ENCODE measurements around the gene EDNRA. TPM values are rescaled to one million over a fixed set of nuclear protein-coding genes. Genes with fewer than 3 reads are reported as not detected.

Gene EDNRA
- total RNA-seq, 1 experiment from 2014 or later: 0.73 TPM

DNA sequence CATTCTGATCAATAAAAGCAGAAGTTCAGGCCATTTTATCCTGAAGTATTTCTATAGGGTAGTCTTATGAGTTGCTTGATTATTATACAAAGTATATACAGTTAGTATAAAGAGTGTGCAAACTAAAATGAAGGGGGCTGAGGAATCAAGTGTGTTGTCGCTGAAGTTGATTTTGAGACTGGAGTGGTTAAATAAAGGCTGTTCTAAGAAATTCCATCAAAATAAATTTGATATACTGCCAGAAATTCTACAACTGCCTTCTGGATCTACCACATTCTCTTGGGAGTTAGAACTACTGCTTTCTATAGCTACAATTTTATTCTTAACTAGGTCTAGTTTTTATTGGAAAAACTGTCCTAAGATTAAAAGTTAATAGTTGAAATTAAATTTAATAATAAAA is 12.4 kb downstream of the EDNRA start:
- TF ChIP-seq, protein P1, sequence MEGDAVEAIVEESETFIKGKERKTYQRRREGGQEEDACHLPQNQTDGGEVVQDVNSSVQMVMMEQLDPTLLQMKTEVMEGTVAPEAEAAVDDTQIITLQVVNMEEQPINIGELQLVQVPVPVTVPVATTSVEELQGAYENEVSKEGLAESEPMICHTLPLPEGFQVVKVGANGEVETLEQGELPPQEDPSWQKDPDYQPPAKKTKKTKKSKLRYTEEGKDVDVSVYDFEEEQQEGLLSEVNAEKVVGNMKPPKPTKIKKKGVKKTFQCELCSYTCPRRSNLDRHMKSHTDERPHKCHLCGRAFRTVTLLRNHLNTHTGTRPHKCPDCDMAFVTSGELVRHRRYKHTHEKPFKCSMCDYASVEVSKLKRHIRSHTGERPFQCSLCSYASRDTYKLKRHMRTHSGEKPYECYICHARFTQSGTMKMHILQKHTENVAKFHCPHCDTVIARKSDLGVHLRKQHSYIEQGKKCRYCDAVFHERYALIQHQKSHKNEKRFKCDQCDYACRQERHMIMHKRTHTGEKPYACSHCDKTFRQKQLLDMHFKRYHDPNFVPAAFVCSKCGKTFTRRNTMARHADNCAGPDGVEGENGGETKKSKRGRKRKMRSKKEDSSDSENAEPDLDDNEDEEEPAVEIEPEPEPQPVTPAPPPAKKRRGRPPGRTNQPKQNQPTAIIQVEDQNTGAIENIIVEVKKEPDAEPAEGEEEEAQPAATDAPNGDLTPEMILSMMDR (IDR thresholded peaks at IDR 0.05; ENCODE audit: insufficient read depth in 1 of 2, low read depth in 1 of 2, low read length in 1 of 2, severe bottlenecking in 1 of 2, unreplicated experiment in 1 of 2): no peak
- H3K36me3 ChIP-seq (ENCODE audit: control insufficient read depth, insufficient read depth, low read length): no peaks in the 10 kb centered on the region
- no peaks in the 10 kb centered on the region for H3K27me3 ChIP-seq (replicated peaks; ENCODE audit: control insufficient read depth, insufficient read depth, low read length)
- no peak for DNase-seq
- no peaks in the 10 kb centered on the region for H3K4me1 Mint-ChIP-seq (ENCODE audit: low read depth, unreplicated experiment)
- CTCF ChIA-PET: no interaction called here
- no peaks in the 10 kb centered on the region for H3K4me1 ChIP-seq
- no peak overlapping the region for H3K27ac Mint-ChIP-seq (ENCODE audit: unreplicated experiment)
- H3K9me3 Mint-ChIP-seq (ENCODE audit: unreplicated experiment): no peaks in the 10 kb centered on the region
- no TSS peak for BruUV-seq (replicated peaks)
- no peaks in the 10 kb centered on the region for H3K36me3 Mint-ChIP-seq (ENCODE audit: insufficient read depth, unreplicated experiment)
- H3K4me3 ChIP-seq (ENCODE audit: low read depth, low read length): no peak overlapping the region
- intact Hi-C loops (cut with micrococcal nuclease; ENCODE audit: unreplicated experiment): no loop called here
- no peaks in the 10 kb centered on the region for H3K9me3 ChIP-seq
- H3K27me3 Mint-ChIP-seq (ENCODE audit: insufficient read depth, unreplicated experiment): peaks cover 10% of the 10 kb centered on the region
- H3K4me3 Mint-ChIP-seq (ENCODE audit: unreplicated experiment): no peak overlapping the region
- POLR2A ChIA-PET: no interaction called here

DNA sequence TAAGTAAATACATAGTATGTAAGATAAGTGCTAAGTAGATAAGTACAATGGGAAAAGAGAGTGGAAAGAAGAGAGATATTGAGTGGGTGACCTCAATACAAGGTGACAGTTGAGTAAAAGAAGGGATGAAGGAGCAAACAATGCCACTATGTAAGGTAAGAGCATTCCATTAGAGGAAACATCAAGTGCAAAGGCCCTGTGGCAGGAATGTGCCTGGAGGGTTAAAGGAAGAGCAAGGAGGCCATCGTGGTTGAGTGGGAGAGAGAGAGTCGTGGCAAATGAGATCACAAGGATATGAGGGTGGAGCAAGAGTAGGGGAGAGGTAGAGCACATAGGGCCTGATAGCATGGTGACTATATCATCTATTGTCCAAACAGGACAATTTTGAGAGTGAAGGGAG is 13.4 kb downstream of the EDNRA start:
- CTCF ChIA-PET: no interaction called here
- Mint-ChIP-seq H3K4me3 (ENCODE audit: unreplicated experiment) (no peak overlapping the region), H3K36me3 (ENCODE audit: insufficient read depth, unreplicated experiment) (no peaks in the 10 kb centered on the region), H3K4me1 (ENCODE audit: low read depth, unreplicated experiment) (no peaks in the 10 kb centered on the region), H3K27me3 (ENCODE audit: insufficient read depth, unreplicated experiment) (peaks cover 8% of the 10 kb centered on the region), H3K27ac (ENCODE audit: unreplicated experiment) (no peak overlapping the region), H3K9me3 (ENCODE audit: unreplicated experiment) (no peaks in the 10 kb centered on the region)
- DNase-seq: no peak
- H3K27me3 ChIP-seq (replicated peaks; ENCODE audit: control insufficient read depth, insufficient read depth, low read length): no peaks in the 10 kb centered on the region
- no TSS peak for BruUV-seq (replicated peaks)
- no peak overlapping the region for H3K4me3 ChIP-seq (ENCODE audit: low read depth, low read length)
- TF ChIP-seq, protein P1 (IDR thresholded peaks at IDR 0.05; ENCODE audit: insufficient read depth in 1 of 2, low read depth in 1 of 2, low read length in 1 of 2, severe bottlenecking in 1 of 2, unreplicated experiment in 1 of 2): no peak
- POLR2A ChIA-PET: no interaction called here
- no peaks in the 10 kb centered on the region for H3K36me3 ChIP-seq (ENCODE audit: control insufficient read depth, insufficient read depth, low read length)
- H3K4me1 ChIP-seq: no peaks in the 10 kb centered on the region
- intact Hi-C loops (cut with micrococcal nuclease; ENCODE audit: unreplicated experiment): no loop called here
- H3K9me3 ChIP-seq: no peaks in the 10 kb centered on the region

DNA sequence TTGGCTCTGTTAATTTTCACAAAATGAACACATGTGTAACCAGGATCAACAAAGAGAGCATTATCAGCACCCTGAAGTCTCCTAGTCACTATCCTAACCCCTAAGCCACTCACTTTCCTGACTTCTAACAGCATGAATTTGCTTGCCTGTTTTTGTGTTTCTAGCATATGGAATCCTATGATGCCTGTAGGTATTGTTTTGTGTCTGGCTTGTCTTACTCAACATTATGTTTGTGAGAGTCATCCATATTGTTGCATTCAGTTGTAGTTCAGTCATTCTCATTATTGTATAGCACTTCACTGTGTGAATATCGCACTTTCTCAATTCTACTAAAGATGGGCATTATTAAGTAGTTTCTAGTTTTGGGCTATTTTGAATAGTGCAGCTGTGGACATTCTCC is 15.6 kb downstream of the EDNRA start:
- no peaks in the 10 kb centered on the region for H3K4me1 Mint-ChIP-seq (ENCODE audit: low read depth, unreplicated experiment)
- TF ChIP-seq, protein P1 (IDR thresholded peaks at IDR 0.05; ENCODE audit: insufficient read depth in 1 of 2, low read depth in 1 of 2, low read length in 1 of 2, severe bottlenecking in 1 of 2, unreplicated experiment in 1 of 2): no peak
- Histone ChIP-seq H3K27me3 (replicated peaks; ENCODE audit: control insufficient read depth, insufficient read depth, low read length) (no peaks in the 10 kb centered on the region), H3K4me3 (ENCODE audit: low read depth, low read length) (no peak overlapping the region), H3K9me3 (no peaks in the 10 kb centered on the region), H3K4me1 (no peaks in the 10 kb centered on the region), H3K36me3 (ENCODE audit: control insufficient read depth, insufficient read depth, low read length) (no peaks in the 10 kb centered on the region)
- H3K27me3 Mint-ChIP-seq (ENCODE audit: insufficient read depth, unreplicated experiment): peaks cover 15% of the 10 kb centered on the region
- H3K4me3 Mint-ChIP-seq (ENCODE audit: unreplicated experiment): no peak overlapping the region
- intact Hi-C loops (cut with micrococcal nuclease; ENCODE audit: unreplicated experiment): no loop called here
- H3K9me3 Mint-ChIP-seq (ENCODE audit: unreplicated experiment): no peaks in the 10 kb centered on the region
- ChIA-PET POLR2A (no interaction called here), CTCF (no interaction called here)
- DNase-seq: no peak
- H3K36me3 Mint-ChIP-seq (ENCODE audit: insufficient read depth, unreplicated experiment): no peaks in the 10 kb centered on the region
- no peak overlapping the region for H3K27ac Mint-ChIP-seq (ENCODE audit: unreplicated experiment)
- BruUV-seq (replicated peaks): no TSS peak
